Measurements from ENCODE around the gene HAGHL.

The HAGHL gene

GRCh38 chr16:717450-718245 is 9.3 kb upstream of the HAGHL start:
- no peak for DNase-seq
- Histone ChIP-seq H3K27ac (no peak overlapping the region), H3K4me3 (ENCODE audit: low read depth, low read length) (no peak overlapping the region), H3K27me3 (replicated peaks) (no peaks in the 10 kb centered on the region), H3K36me3 (replicated peaks) (peaks cover 2% of the 10 kb centered on the region)
- TF ChIP-seq CTCF (IDR thresholded peaks at IDR 0.05; ENCODE audit: low read depth, low read length, missing control alignments): no peak
- in situ Hi-C loops (cut with HindIII; ENCODE audit: low pct_ligation_motif_present, low sequenced_read_pairs): loop anchor here (25.0 kb wide), 1 partner anchor 270 kb away; the partner anchor contains the start of gene SOX8

- Histone ChIP-seq H3K36me3 (replicated peaks) (peaks cover 4% of the 10 kb centered on the region), H3K27me3 (replicated peaks) (no peaks in the 10 kb centered on the region), H3K4me3 (ENCODE audit: low read depth, low read length) (no peak overlapping the region), H3K27ac (no peak overlapping the region)
- in situ Hi-C loops (cut with HindIII; ENCODE audit: low pct_ligation_motif_present, low sequenced_read_pairs): loop anchor here (25.0 kb wide), 1 partner anchor 269 kb away; the partner anchor contains the start of gene SOX8
- no peak for TF ChIP-seq CTCF (IDR thresholded peaks at IDR 0.05; ENCODE audit: low read depth, low read length, missing control alignments)
- no peak for DNase-seq
These were observed 8.5 kb upstream of the HAGHL start for GRCh38 chr16:718389-718788.

- H3K36me3 ChIP-seq (replicated peaks): peaks cover 4% of the 10 kb centered on the region
- no peaks in the 10 kb centered on the region for H3K27me3 ChIP-seq (replicated peaks)
- TF ChIP-seq CTCF (IDR thresholded peaks at IDR 0.05; ENCODE audit: low read depth, low read length, missing control alignments): no peak
- no peak for DNase-seq
- no peak overlapping the region for H3K27ac ChIP-seq
- H3K4me3 ChIP-seq (ENCODE audit: low read depth, low read length): no peak overlapping the region
- in situ Hi-C loops (cut with HindIII; ENCODE audit: low pct_ligation_motif_present, low sequenced_read_pairs): loop anchor here (25.0 kb wide), 1 partner anchor 268 kb away; the partner anchor contains the start of gene SOX8
These were observed 8.0 kb upstream of the HAGHL start for GRCh38 chr16:718922-719321.

GRCh38 chr16:719815-720446 is 7.0 kb upstream of the HAGHL start:
- peak; percentile 56 for TF ChIP-seq CTCF (IDR thresholded peaks at IDR 0.05; ENCODE audit: low read depth, low read length, missing control alignments)
- Histone ChIP-seq H3K36me3 (replicated peaks) (peaks cover 4% of the 10 kb centered on the region), H3K27me3 (replicated peaks) (no peaks in the 10 kb centered on the region), H3K27ac (no peak overlapping the region), H3K4me3 (ENCODE audit: low read depth, low read length) (peak overlapping the region; percentile 65)
- no peak for DNase-seq
- in situ Hi-C loops (cut with HindIII; ENCODE audit: low pct_ligation_motif_present, low sequenced_read_pairs): loop anchor here (25.0 kb wide), 1 partner anchor 267 kb away; the partner anchor contains the start of gene SOX8

- in situ Hi-C loops (cut with HindIII; ENCODE audit: low pct_ligation_motif_present, low sequenced_read_pairs): loop anchor here (25.0 kb wide), 1 partner anchor 267 kb away; the partner anchor contains the start of gene SOX8
- peak overlapping the region; percentile 65 for H3K4me3 ChIP-seq (ENCODE audit: low read depth, low read length)
- peak overlapping the region; percentile 63 for H3K27ac ChIP-seq
These were observed 6.4 kb upstream of the HAGHL start for GRCh38 chr16:720447-720989.

More at GRCh38 chr16:720447-720989, 6.4 kb upstream of the HAGHL start:
- no peaks in the 10 kb centered on the region for H3K27me3 ChIP-seq (replicated peaks)
- peak; percentile 50 for TF ChIP-seq CTCF (IDR thresholded peaks at IDR 0.05; ENCODE audit: low read depth, low read length, missing control alignments)
- peak; percentile 43 for DNase-seq
- peaks cover 4% of the 10 kb centered on the region for H3K36me3 ChIP-seq (replicated peaks)

Data from brain microvascular endothelial cell (primary cell).